ENCODE data around the gene ARHGEF11. TPM values are rescaled to one million over a fixed set of nuclear protein-coding genes. Genes with fewer than 3 reads are reported as not detected.

The ARHGEF11 gene
- polyA plus RNA-seq, 1 donor (not counting 4 experiments of a cell fraction or from before 2014, with no cell fraction given): 8.0 TPM

DNA sequence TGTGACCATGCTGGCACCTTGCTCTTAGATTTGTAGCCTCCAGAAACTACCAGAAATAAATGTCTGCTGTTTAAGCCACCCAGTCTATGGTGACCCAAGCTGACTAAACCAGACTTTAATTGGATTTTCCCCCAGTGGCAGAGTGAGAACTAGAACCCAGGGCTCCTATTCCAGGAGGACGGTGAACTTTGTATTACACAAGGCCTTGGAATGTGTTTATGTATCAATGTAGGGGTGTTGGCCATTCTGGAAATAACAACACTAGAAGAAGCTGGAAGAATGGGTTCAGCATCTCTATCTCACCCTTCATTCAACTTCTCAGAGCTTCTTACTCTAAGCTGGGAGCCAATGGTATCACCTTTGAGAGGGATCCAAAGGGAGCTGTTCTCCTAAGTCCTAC, 37.0 kb downstream of the ARHGEF11 start:
- Histone ChIP-seq H4K20me1 (ENCODE audit: control insufficient read depth, extremely low read depth, insufficient read depth, low read length) (peaks cover 4% of the 10 kb centered on the region), H2AFZ (ENCODE audit: control insufficient read depth, low read length) (no peak overlapping the region), H3K27ac (ENCODE audit: control insufficient read depth, insufficient read depth, low read length) (no peak overlapping the region), H3K4me2 (ENCODE audit: control insufficient read depth, extremely low read depth, insufficient read depth, low read depth, low read length) (no peak overlapping the region), H3K4me3 (ENCODE audit: control insufficient read depth in 2 of 3, extremely low read depth in 1 of 3, insufficient read depth in 2 of 3, low read depth in 1 of 3, low read length in 3 of 3) (no peak overlapping the region), H3K9me1 (ENCODE audit: control insufficient read depth, extremely low read depth, insufficient read depth, low read length) (no peaks in the 10 kb centered on the region), H3K79me2 (ENCODE audit: control insufficient read depth, insufficient read depth, low read length) (peaks cover 4% of the 10 kb centered on the region), H3K9me3 (ENCODE audit: control insufficient read depth, low read depth, low read length) (no peaks in the 10 kb centered on the region), H3K9ac (ENCODE audit: control insufficient read depth, extremely low read depth, insufficient read depth, low read length) (no peak overlapping the region), H3K4me1 (ENCODE audit: control insufficient read depth, extremely low read depth, insufficient read depth, low read length) (no peaks in the 10 kb centered on the region), H3K27me3 (ENCODE audit: control insufficient read depth, extremely low read depth, insufficient read depth, low read length) (no peaks in the 10 kb centered on the region), H3K36me3 (ENCODE audit: control insufficient read depth in 2 of 2, extremely low read depth in 1 of 2, insufficient read depth in 2 of 2, low read length in 2 of 2) (no peaks in the 10 kb centered on the region)
- dilution Hi-C loops (cut with MboI; ENCODE audit: extremely low pct_ligation_motif_present, low sequenced_read_pairs): no loop called here
- FAIRE-seq (no peak), DNase-seq (ENCODE audit: low read depth, low spot score) (no peak)
- TF ChIP-seq, protein P1, sequence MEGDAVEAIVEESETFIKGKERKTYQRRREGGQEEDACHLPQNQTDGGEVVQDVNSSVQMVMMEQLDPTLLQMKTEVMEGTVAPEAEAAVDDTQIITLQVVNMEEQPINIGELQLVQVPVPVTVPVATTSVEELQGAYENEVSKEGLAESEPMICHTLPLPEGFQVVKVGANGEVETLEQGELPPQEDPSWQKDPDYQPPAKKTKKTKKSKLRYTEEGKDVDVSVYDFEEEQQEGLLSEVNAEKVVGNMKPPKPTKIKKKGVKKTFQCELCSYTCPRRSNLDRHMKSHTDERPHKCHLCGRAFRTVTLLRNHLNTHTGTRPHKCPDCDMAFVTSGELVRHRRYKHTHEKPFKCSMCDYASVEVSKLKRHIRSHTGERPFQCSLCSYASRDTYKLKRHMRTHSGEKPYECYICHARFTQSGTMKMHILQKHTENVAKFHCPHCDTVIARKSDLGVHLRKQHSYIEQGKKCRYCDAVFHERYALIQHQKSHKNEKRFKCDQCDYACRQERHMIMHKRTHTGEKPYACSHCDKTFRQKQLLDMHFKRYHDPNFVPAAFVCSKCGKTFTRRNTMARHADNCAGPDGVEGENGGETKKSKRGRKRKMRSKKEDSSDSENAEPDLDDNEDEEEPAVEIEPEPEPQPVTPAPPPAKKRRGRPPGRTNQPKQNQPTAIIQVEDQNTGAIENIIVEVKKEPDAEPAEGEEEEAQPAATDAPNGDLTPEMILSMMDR (optimal IDR thresholded peaks at IDR 0.05 in 1 of 3, IDR thresholded peaks at IDR 0.05 in 1 of 3, conservative IDR thresholded peaks at IDR 0.05 in 1 of 3; ENCODE audit: extremely low read depth in 1 of 3, insufficient read depth in 2 of 3, low read length in 3 of 3): no peak
- no peak for TF ChIP-seq EZH2 (IDR thresholded peaks at IDR 0.05; ENCODE audit: low read length)

DNA sequence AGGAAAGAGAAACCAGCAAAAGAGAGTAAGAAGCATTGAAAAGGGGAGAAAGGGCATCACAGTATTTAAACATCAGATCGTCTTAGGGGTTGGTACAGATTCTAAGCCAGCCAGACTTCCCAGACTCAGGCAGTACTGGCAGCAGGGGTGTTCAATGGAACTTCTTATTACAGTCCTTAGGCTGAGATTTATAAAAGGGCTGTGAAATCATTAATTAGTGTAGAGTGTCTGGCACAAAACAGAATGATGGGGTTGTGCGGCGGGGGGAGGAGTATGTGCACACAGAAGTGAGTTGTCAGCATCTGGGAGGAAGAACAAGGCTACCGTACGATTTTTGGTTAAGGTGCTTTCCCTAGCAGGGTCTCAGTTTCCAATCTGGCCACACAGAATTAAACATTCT, 38.2 kb downstream of the ARHGEF11 start:
- Histone ChIP-seq H2AFZ (ENCODE audit: control insufficient read depth, low read length) (no peak overlapping the region), H3K9ac (ENCODE audit: control insufficient read depth, extremely low read depth, insufficient read depth, low read length) (no peak overlapping the region), H3K9me1 (ENCODE audit: control insufficient read depth, extremely low read depth, insufficient read depth, low read length) (no peaks in the 10 kb centered on the region), H3K4me2 (ENCODE audit: control insufficient read depth, extremely low read depth, insufficient read depth, low read depth, low read length) (no peak overlapping the region), H3K36me3 (ENCODE audit: control insufficient read depth in 2 of 2, extremely low read depth in 1 of 2, insufficient read depth in 2 of 2, low read length in 2 of 2) (no peaks in the 10 kb centered on the region), H3K27ac (ENCODE audit: control insufficient read depth, insufficient read depth, low read length) (no peak overlapping the region), H3K9me3 (ENCODE audit: control insufficient read depth, low read depth, low read length) (no peaks in the 10 kb centered on the region), H3K4me3 (ENCODE audit: control insufficient read depth in 2 of 3, extremely low read depth in 1 of 3, insufficient read depth in 2 of 3, low read depth in 1 of 3, low read length in 3 of 3) (no peak overlapping the region), H3K79me2 (ENCODE audit: control insufficient read depth, insufficient read depth, low read length) (peaks cover 4% of the 10 kb centered on the region), H3K4me1 (ENCODE audit: control insufficient read depth, extremely low read depth, insufficient read depth, low read length) (no peaks in the 10 kb centered on the region), H3K27me3 (ENCODE audit: control insufficient read depth, extremely low read depth, insufficient read depth, low read length) (no peaks in the 10 kb centered on the region), H4K20me1 (ENCODE audit: control insufficient read depth, extremely low read depth, insufficient read depth, low read length) (peaks cover 4% of the 10 kb centered on the region)
- DNase-seq (ENCODE audit: low read depth, low spot score) (no peak), FAIRE-seq (no peak)
- TF ChIP-seq, protein P1 (optimal IDR thresholded peaks at IDR 0.05 in 1 of 3, IDR thresholded peaks at IDR 0.05 in 1 of 3, conservative IDR thresholded peaks at IDR 0.05 in 1 of 3; ENCODE audit: extremely low read depth in 1 of 3, insufficient read depth in 2 of 3, low read length in 3 of 3): no peak
- TF ChIP-seq EZH2 (IDR thresholded peaks at IDR 0.05; ENCODE audit: low read length): no peak
- dilution Hi-C loops (cut with MboI; ENCODE audit: extremely low pct_ligation_motif_present, low sequenced_read_pairs): no loop called here
